Measurements from ENCODE around the gene CCDC14. TPM values are rescaled to one million over a fixed set of nuclear protein-coding genes. Genes with fewer than 3 reads are reported as not detected.
"Not testable (repeated sequence)": the region's sequence is repeated elsewhere in the genome, so short reads cannot be mapped to it uniquely, and the experiment has no call there.

Gene CCDC14
- total and polyA plus RNA-seq, 2 experiments from 2014 or later: 12.4 to 47.3 TPM

- not testable (repeated sequence) for H3K9me2 ChIP-seq (replicated peaks; ENCODE audit: insufficient read depth); H3K9me3 ChIP-seq (ENCODE audit: low read depth); H3K4me3 ChIP-seq; H3K36me3 ChIP-seq (replicated peaks; ENCODE audit: insufficient read depth, low read depth); H3K27me3 ChIP-seq; H4K20me1 ChIP-seq (ENCODE audit: insufficient read depth, poor library complexity, severe bottlenecking); H3K79me2 ChIP-seq; H2AFZ ChIP-seq; DNase-seq (ENCODE audit: low spot score); H3K4me2 ChIP-seq; H3K4me1 ChIP-seq (ENCODE audit: insufficient read depth); H3K27ac ChIP-seq
- WGBS (ENCODE audit: low lambda C conversion rate, missing lambda C conversion rate): 84% methylated on average over 1 of the region's 1 CpG
These were observed 3.8 kb upstream of the CCDC14 start for GRCh38 chr3:123964793-123965192.

DNA sequence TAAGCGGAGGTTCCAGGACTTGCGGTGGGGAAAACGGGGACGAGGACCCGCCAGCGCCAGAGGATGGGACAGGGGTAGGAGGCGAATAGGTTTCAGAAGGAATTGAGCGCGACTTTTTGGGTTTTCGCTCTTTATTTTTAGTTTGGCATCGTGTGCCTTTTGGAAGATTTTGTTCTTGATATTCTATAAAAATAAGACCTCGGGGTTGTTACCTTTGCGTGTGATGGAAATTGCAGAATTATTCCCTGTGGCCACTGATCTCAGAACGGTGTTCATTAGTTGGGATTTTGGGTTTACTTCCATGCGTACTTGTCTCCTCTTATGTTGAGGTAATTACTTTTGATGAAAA, 453 bp upstream of the CCDC14 start:
- H3K9me2 ChIP-seq (replicated peaks; ENCODE audit: insufficient read depth): no peaks in the 10 kb centered on the region
- no peaks in the 10 kb centered on the region for H3K9me3 ChIP-seq (ENCODE audit: low read depth)
- H3K27me3 ChIP-seq: no peaks in the 10 kb centered on the region
- H3K27ac ChIP-seq: peak overlapping the region; percentile 85
- H3K36me3 ChIP-seq (replicated peaks; ENCODE audit: insufficient read depth, low read depth): no peaks in the 10 kb centered on the region
- TF ChIP-seq EZH2phosphoT487 (IDR thresholded peaks at IDR 0.05; ENCODE audit: low read depth, severe bottlenecking, unreplicated experiment) (no peak), EZH2 (IDR thresholded peaks at IDR 0.05; ENCODE audit: borderline replicate concordance) (no peak), CTCF (IDR thresholded peaks at IDR 0.05; ENCODE audit: poor library complexity) (no peak)
- peaks cover 5% of the 10 kb centered on the region for H3K4me1 ChIP-seq (ENCODE audit: insufficient read depth)
- DNase-seq (ENCODE audit: low spot score): no peak
- H3K4me3 ChIP-seq: peak overlapping the region; percentile 74
- no peaks in the 10 kb centered on the region for H4K20me1 ChIP-seq (ENCODE audit: insufficient read depth, poor library complexity, severe bottlenecking)
- 5% methylated on average over 15 of the region's 15 CpGs for WGBS (ENCODE audit: low lambda C conversion rate, missing lambda C conversion rate)
- peak overlapping the region; percentile 85 for H3K4me2 ChIP-seq
- H3K79me2 ChIP-seq: peaks cover 19% of the 10 kb centered on the region
- H2AFZ ChIP-seq: peak overlapping the region; percentile 64

DNA sequence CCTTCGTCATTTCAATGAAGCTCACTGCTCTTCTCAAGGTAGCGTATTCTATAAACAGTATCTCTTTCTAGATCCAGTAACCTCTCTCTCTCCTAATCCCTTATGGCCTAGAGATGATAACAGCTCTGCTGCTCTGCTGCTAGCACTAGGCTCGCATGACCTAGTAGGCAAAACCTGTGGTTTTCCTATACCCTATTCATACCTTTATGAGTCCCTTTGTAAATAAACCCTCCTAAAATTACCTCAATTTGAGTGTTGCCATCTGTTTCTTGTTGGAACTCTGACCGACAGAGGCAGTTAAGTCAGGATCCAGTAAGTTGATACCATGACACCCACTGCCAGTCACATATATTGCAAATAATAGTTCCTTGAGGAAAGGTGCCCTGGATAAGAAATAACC, 7.3 kb downstream of the CCDC14 start:
- WGBS (ENCODE audit: low lambda C conversion rate, missing lambda C conversion rate): 77% methylated on average over 4 of the region's 4 CpGs
- TF ChIP-seq EZH2phosphoT487 (IDR thresholded peaks at IDR 0.05; ENCODE audit: low read depth, severe bottlenecking, unreplicated experiment) (no peak), EZH2 (IDR thresholded peaks at IDR 0.05; ENCODE audit: borderline replicate concordance) (no peak), CTCF (IDR thresholded peaks at IDR 0.05; ENCODE audit: poor library complexity) (no peak)
- H3K4me1 ChIP-seq (ENCODE audit: insufficient read depth): no peaks in the 10 kb centered on the region
- H3K27me3 ChIP-seq: no peaks in the 10 kb centered on the region
- H3K27ac ChIP-seq: no peak overlapping the region
- no peaks in the 10 kb centered on the region for H3K36me3 ChIP-seq (replicated peaks; ENCODE audit: insufficient read depth, low read depth)
- no peaks in the 10 kb centered on the region for H3K9me3 ChIP-seq (ENCODE audit: low read depth)
- H4K20me1 ChIP-seq (ENCODE audit: insufficient read depth, poor library complexity, severe bottlenecking): no peaks in the 10 kb centered on the region
- no peaks in the 10 kb centered on the region for H3K9me2 ChIP-seq (replicated peaks; ENCODE audit: insufficient read depth)
- H3K4me3 ChIP-seq: no peak overlapping the region
- no peak overlapping the region for H3K4me2 ChIP-seq
- no peak for DNase-seq (ENCODE audit: low spot score)
- peaks cover 4% of the 10 kb centered on the region for H3K79me2 ChIP-seq
- H2AFZ ChIP-seq: no peak overlapping the region

DNA sequence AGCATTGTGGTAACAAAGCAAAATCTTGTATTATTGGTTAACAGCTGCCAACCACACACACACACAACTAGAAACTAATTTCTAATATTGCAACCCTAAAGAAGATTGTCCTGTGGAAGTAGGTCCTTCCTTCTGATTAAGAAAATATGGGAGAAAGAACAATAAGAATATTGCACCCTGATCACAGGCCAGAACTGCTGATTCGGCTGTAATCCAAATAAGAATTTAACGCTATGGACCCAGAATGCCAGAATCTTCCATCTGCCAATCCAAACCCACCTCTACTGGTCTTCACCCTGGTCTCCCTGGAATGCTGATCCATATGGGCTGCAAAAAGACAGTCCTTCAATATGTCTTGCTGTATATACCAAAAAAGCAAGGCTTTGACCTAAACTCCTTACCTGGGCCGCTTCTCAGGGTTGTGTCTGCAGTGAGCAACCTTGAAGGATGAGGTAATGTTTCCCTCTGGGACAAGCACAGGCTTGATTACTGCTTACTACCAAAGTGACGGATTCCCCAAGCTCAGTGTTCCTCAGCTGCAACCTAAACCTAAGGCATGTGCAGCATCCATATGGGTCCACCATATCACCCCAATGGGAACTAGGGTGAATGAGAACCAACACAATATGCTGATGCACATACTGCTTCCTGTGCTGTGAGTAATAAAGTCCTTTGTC, 8.0 kb downstream of the CCDC14 start:
- no peak overlapping the region for H2AFZ ChIP-seq
- TF ChIP-seq EZH2 (IDR thresholded peaks at IDR 0.05; ENCODE audit: borderline replicate concordance) (no peak), EZH2phosphoT487 (IDR thresholded peaks at IDR 0.05; ENCODE audit: low read depth, severe bottlenecking, unreplicated experiment) (no peak), CTCF (IDR thresholded peaks at IDR 0.05; ENCODE audit: poor library complexity) (no peak)
- no peak overlapping the region for H3K4me2 ChIP-seq
- 100% methylated on average over 4 of the region's 4 CpGs for WGBS (ENCODE audit: low lambda C conversion rate, missing lambda C conversion rate)
- no peaks in the 10 kb centered on the region for H3K4me1 ChIP-seq (ENCODE audit: insufficient read depth)
- H3K9me2 ChIP-seq (replicated peaks; ENCODE audit: insufficient read depth): no peaks in the 10 kb centered on the region
- H3K27me3 ChIP-seq: no peaks in the 10 kb centered on the region
- H3K79me2 ChIP-seq: peaks cover under 1% of the 10 kb centered on the region
- H3K27ac ChIP-seq: no peak overlapping the region
- H4K20me1 ChIP-seq (ENCODE audit: insufficient read depth, poor library complexity, severe bottlenecking): no peaks in the 10 kb centered on the region
- DNase-seq (ENCODE audit: low spot score): no peak
- H3K36me3 ChIP-seq (replicated peaks; ENCODE audit: insufficient read depth, low read depth): no peaks in the 10 kb centered on the region
- no peak overlapping the region for H3K4me3 ChIP-seq
- H3K9me3 ChIP-seq (ENCODE audit: low read depth): no peaks in the 10 kb centered on the region
